ENCODE data around the gene PPP1R9A.

The PPP1R9A gene

GRCh38 chr7:94907026-94907810 lies at the start of gene PPP1R9A:
TSS of gene PPP1R9A (plus strand) at chr7:94907594. CDS start at chr7:94910114, 2,520 bp downstream.
- DNase-seq, result no peak

- DNase-seq, result no peak
Measured at GRCh38 chr7:94871132-94871531, 36.3 kb upstream of the PPP1R9A start.

- no peak for DNase-seq
Measured at GRCh38 chr7:94873239-94873638, 34.2 kb upstream of the PPP1R9A start.

- DNase-seq, result no peak
Measured at GRCh38 chr7:94874036-94874785, 33.2 kb upstream of the PPP1R9A start.

- DNase-seq, result no peak
Measured at GRCh38 chr7:94875201-94875600, 32.2 kb upstream of the PPP1R9A start.

GRCh38 chr7:94877731-94878670 lies 29.4 kb upstream of the PPP1R9A start:
- DNase-seq, result no peak

GRCh38 chr7:94882891-94883290 lies 24.5 kb upstream of the PPP1R9A start:
- DNase-seq, result no peak

- no peak for DNase-seq
Measured at GRCh38 chr7:94883616-94884015, 23.8 kb upstream of the PPP1R9A start.

GRCh38 chr7:94888551-94888950 lies 18.8 kb upstream of the PPP1R9A start:
- no peak for DNase-seq

GRCh38 chr7:94888995-94889523 lies 18.3 kb upstream of the PPP1R9A start:
- no peak for DNase-seq

GRCh38 chr7:94890216-94890615 lies 17.2 kb upstream of the PPP1R9A start:
- DNase-seq, result no peak

- DNase-seq, result no peak
Measured at GRCh38 chr7:94893661-94894060, 13.7 kb upstream of the PPP1R9A start.

GRCh38 chr7:94897541-94897940 lies 9.9 kb upstream of the PPP1R9A start:
- DNase-seq, result no peak

GRCh38 chr7:94898340-94898739 lies 9.1 kb upstream of the PPP1R9A start:
- DNase-seq, result no peak

GRCh38 chr7:94901981-94902380 lies 5.4 kb upstream of the PPP1R9A start:
- DNase-seq, result no peak

- DNase-seq, result no peak
Measured at GRCh38 chr7:94903971-94904370, 3.4 kb upstream of the PPP1R9A start.

GRCh38 chr7:94904982-94905381 lies 2.4 kb upstream of the PPP1R9A start:
- no peak for DNase-seq

GRCh38 chr7:94906065-94906851 lies 1.1 kb upstream of the PPP1R9A start:
- DNase-seq, result no peak

- DNase-seq, result no peak
Measured at GRCh38 chr7:94907811-94908322, 473 bp downstream of the PPP1R9A start.

- DNase-seq, result no peak
Measured at GRCh38 chr7:94908323-94909178, 1.2 kb downstream of the PPP1R9A start.

GRCh38 chr7:94909179-94909466 lies 1.7 kb downstream of the PPP1R9A start:
- DNase-seq, result no peak

All from activated CD4-positive, alpha-beta T cell treated with anti-CD3 and anti-CD28 coated beads for 48 hours (primary cell).